ENCODE data around the gene BMPR1A.

DNA sequence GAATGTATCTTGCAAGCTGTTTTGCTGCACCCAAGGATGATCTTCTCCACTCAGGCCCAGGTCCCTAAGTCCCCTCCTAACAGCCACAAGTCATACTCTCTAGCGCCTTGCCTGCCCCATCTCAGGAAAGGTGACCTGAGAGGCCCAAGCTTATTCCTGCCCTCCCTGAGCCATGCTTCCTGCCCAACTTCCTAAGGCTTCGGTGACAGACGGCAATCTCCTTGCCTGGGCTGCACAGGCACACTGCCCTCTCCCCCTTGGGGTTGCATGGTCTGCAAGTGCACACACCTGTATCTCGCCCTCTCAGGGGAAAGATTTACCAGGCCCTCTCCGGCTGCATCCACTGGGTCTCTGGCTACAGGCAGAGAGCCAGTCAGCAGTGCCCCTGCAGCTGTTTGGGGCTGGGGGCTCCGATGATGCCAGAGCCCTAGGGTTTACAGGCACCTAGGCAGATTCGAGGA, 211.1 kb downstream of the BMPR1A start:
- no peak for TF ChIP-seq TARDBP (IDR thresholded peaks at IDR 0.05)
- TF ChIP-seq FOXA1 (IDR thresholded peaks at IDR 0.05): no peak
- TF ChIP-seq ELF4 (IDR thresholded peaks at IDR 0.05): no peak
- TF ChIP-seq BHLHE40 (IDR thresholded peaks at IDR 0.05; ENCODE audit: borderline replicate concordance): no peak
- TF ChIP-seq SP1 (IDR thresholded peaks at IDR 0.05): no peak
